GM20000 (cell line): Measurements from ENCODE around the gene GPR137.

ENCODE experiments used
- DNase-seq: peaks from one replicate; pipeline ENCODE4 v3.0.0; 2012; ENCODE audit warnings: low spot score
- TF ChIP-seq, protein P1 (sequence below): IDR thresholded peaks from 2 replicates; pipeline ENCODE4 v1.5.1; 2012; ENCODE audit warnings: mild to moderate bottlenecking, control low read depth; ENCODE audit errors: extremely low read depth, missing control alignments

The GPR137 gene

GRCh38 chr11:64284962-64285884 lies at the start of gene GPR137:
TSS of gene GPR137 (plus strand) at chr11:64285848. CDS start at chr11:64286525, 677 bp downstream.
- DNase-seq = peak; percentile 98
- TF ChIP-seq, protein P1, sequence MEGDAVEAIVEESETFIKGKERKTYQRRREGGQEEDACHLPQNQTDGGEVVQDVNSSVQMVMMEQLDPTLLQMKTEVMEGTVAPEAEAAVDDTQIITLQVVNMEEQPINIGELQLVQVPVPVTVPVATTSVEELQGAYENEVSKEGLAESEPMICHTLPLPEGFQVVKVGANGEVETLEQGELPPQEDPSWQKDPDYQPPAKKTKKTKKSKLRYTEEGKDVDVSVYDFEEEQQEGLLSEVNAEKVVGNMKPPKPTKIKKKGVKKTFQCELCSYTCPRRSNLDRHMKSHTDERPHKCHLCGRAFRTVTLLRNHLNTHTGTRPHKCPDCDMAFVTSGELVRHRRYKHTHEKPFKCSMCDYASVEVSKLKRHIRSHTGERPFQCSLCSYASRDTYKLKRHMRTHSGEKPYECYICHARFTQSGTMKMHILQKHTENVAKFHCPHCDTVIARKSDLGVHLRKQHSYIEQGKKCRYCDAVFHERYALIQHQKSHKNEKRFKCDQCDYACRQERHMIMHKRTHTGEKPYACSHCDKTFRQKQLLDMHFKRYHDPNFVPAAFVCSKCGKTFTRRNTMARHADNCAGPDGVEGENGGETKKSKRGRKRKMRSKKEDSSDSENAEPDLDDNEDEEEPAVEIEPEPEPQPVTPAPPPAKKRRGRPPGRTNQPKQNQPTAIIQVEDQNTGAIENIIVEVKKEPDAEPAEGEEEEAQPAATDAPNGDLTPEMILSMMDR = no peak

GRCh38 chr11:64237484-64237951 lies 48.1 kb upstream of the GPR137 start:
- no peak for DNase-seq
- TF ChIP-seq, protein P1 = no peak

- TF ChIP-seq, protein P1 = no peak
- DNase-seq = no peak
Measured at GRCh38 chr11:64238076-64238475, 47.6 kb upstream of the GPR137 start.

DNA sequence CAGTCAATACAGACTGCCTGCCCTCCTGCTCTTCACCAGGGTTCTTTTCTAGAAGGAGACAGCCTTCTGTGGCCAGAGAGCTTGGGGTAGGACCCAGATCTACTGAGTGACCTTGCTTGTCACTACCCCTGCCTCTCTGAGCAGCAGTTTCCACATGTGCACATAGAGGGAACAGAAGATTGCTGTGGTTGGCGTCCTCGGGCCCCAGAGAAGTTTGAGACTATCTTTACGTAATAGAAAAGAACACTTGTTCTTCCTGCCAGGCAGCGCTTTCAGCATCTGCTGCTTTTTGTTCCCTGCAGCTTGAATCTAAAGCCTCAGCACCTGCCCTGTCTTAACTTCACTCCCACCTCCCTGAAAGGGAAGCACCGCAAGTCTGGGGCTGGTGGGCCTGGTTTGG lies 46.6 kb upstream of the GPR137 start:
- DNase-seq = no peak
- TF ChIP-seq, protein P1 = no peak

DNA sequence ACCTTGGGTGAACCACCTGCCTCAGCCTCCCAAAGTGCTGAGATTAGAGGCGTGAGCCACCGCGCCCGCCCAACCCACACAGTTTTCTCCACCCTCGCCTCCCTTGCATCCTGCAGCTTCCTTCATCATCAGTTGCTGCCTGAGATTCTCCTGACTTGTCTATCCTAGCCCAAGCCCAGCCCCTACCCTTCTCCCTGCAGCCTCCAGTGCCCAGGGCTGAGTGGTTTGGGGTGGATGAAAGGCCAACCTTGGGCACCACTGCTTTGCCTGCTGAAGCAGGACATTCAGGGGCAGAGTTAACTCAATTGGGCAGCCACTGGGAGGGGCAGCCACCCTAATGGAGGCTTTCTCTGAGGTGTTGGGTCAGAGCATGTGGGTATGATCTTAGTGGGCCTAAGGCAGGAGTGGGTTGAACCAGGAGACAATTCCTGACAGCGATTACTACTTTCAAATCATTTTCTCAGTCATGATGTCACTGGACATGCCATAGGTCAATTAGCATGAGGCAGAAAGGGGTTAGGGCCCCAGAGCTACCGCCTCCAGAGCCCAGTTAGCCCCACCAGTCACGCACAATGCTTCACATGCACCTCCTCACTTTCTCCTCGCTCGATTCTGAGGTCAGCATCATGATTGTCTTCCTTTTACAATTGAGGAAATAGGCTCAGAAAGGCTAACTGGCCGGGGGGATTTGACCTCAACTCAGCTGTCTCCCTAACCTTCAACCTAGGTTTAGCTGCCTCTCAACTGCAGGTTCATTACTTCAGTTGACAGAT lies 45.8 kb upstream of the GPR137 start:
- peak; percentile 82 for DNase-seq
- TF ChIP-seq, protein P1 = no peak

DNA sequence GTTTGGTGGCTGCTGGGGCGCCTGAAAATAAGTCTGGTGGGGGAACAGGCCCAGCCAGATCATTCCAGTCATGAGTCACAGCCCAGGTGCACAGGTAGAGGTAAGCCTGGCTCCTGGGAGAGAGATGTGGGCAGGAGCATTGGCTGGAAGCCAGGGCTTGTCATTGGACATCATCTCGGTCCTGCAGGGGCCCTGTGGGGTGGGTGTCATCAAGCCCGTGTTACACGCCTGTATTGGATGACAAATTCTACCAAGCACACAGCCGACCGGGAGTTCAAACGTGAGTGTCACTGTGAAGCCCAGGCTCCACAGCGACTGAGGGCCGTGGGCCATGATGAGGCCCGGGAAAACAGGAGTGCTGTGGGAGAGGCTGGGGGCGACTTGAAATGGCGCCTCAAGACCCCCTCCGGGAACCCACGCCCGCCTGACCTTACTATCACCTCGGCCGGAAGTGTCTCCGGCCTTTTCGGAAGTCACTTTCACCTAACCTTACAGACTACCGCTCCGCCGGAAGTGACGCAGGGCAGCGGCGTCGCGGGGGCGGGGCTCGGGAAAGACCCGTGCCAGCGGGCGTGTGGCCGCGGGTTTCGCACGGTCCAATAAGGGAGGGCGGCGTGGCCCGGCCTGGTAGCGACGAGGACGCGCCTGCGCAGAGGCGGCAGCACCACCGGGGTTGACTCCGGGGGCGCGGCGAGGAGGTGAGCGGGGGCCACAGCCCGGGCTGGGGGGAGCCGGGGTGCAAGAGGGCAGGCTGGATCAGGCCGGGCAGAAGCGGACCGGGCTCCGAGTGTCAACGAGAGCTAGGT lies 45.0 kb upstream of the GPR137 start, which contains the start of gene FKBP2:
Gene FKBP2, plus strand, starts transcription at position 661 of the 806 bp plus-strand sequence. CDS start 1,293 bp downstream, outside the sequence.
- DNase-seq = peak; percentile 96
- TF ChIP-seq, protein P1 = no peak
